Esophagus squamous epithelium (tissue), 4 donors: ENCODE data around the gene GRAMD4.

Source experiments
- POLR2A ChIP-seq, 4 donors: fragments of 450-650 bp; IDR thresholded peaks; one replicate each; pipeline ENCODE4 v1.6.1; 2017; ENCODE audit warnings: antibody characterized with exemption in 4 of 4, mild to moderate bottlenecking in 4 of 4, moderate library complexity in 3 of 4
- TF ChIP-seq, protein P1 (sequence below), 6 experiments: fragments of 450-650 bp in 4 of 6; fragments of 200-600 bp in 2 of 6; sonication (generic) in 2 of 6; IDR thresholded peaks; one replicate each; pipeline ENCODE4 v1.5.1; 2016 to 2019; ENCODE audit warnings: antibody characterized with exemption in 6 of 6, mild to moderate bottlenecking in 4 of 6, moderate library complexity in 4 of 6

DNA sequence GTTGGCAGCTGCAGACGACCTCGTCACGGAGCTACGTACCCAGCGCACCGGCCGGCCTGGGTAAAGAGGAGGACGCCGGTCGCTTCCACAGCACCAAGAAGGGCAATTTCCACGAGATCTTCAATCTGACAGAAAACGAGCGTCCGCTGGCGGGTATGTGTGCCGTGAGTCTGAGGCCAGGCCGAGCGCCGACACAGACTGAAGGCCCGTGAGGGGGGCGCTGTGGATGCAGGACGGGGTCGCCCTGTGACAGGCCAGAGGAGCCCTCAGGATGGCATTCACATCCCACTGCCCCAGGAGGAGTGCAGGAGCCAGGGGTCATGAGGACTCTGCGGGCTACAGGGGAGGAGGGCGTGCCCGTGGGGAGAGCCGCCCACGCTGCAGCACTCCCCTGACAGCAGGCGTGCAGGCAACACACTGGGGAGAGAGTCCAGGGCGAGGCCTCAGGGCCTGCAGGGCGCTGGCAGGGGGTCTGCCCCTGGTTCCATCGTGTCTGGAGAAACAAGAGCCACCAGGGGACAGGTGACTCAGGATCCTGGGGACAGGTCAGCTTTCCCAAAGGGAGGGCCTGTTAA, 53.6 kb downstream of the GRAMD4 start:
- TF ChIP-seq, protein P1, sequence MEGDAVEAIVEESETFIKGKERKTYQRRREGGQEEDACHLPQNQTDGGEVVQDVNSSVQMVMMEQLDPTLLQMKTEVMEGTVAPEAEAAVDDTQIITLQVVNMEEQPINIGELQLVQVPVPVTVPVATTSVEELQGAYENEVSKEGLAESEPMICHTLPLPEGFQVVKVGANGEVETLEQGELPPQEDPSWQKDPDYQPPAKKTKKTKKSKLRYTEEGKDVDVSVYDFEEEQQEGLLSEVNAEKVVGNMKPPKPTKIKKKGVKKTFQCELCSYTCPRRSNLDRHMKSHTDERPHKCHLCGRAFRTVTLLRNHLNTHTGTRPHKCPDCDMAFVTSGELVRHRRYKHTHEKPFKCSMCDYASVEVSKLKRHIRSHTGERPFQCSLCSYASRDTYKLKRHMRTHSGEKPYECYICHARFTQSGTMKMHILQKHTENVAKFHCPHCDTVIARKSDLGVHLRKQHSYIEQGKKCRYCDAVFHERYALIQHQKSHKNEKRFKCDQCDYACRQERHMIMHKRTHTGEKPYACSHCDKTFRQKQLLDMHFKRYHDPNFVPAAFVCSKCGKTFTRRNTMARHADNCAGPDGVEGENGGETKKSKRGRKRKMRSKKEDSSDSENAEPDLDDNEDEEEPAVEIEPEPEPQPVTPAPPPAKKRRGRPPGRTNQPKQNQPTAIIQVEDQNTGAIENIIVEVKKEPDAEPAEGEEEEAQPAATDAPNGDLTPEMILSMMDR (IDR thresholded peaks at IDR 0.05) = no peak
- TF ChIP-seq POLR2A (IDR thresholded peaks at IDR 0.05) = no peak
